SU-DHL-6 (cell line): ENCODE measurements around the gene RIC8B.

Source experiments
- H2AFZ ChIP-seq: fragments of 200-600 bp; sonication (generic); 2 replicates; pipeline ENCODE4 v1.6.1; 2014; ENCODE audit warnings: low read depth, mild to moderate bottlenecking, moderate library complexity, mixed read lengths, antibody characterized with exemption, low read length; ENCODE audit not compliant: severe bottlenecking
- H3F3A ChIP-seq: fragments of 200-600 bp; shearing (Covaris generic); 2 replicates; pipeline ENCODE4 v1.6.0; 2016; ENCODE audit warnings: antibody characterized with exemption, mild to moderate bottlenecking; ENCODE audit not compliant: insufficient read depth
- H3K27ac ChIP-seq: fragments of 200-600 bp; sonication (generic); 2 replicates; pipeline ENCODE4 v1.5.1; 2016; ENCODE audit warnings: low read depth, mild to moderate bottlenecking, low read length, moderate library complexity, mixed read lengths
- H3K27me3 ChIP-seq: fragments of 200-600 bp; sonication (generic), shearing (Covaris generic); 2 replicates; pipeline ENCODE4 v1.6.0; 2014; ENCODE audit warnings: mild to moderate bottlenecking, low read length
- H3K36me3 ChIP-seq: fragments of 200-600 bp; sonication (generic); 2 replicates; pipeline ENCODE4 v1.6.1; 2014; ENCODE audit warnings: mild to moderate bottlenecking, low read length, mixed read lengths
- H3K4me2 ChIP-seq: fragments of 300-600, 200-600 bp; shearing (Covaris generic), sonication (generic); 2 replicates; pipeline ENCODE4 v1.6.0; 2014; ENCODE audit warnings: low read length, low read depth, mild to moderate bottlenecking; ENCODE audit not compliant: poor library complexity, severe bottlenecking
- H3K4me3 ChIP-seq: fragments of 200-600 bp; sonication (generic); 2 replicates; pipeline ENCODE4 v1.5.1; 2014; ENCODE audit warnings: antibody characterized with exemption, low read length, mild to moderate bottlenecking, mixed read lengths; ENCODE audit not compliant: insufficient read depth, poor library complexity, severe bottlenecking
- H3K79me2 ChIP-seq: fragments of 200-600 bp; sonication (generic); 2 replicates; pipeline ENCODE4 v1.6.1; 2014; ENCODE audit warnings: mild to moderate bottlenecking, low read length, moderate library complexity; ENCODE audit not compliant: insufficient read depth
- H3K9ac ChIP-seq: fragments of 200-600 bp; sonication (generic); 2 replicates; pipeline ENCODE4 v1.7.0; 2014; ENCODE audit warnings: mild to moderate bottlenecking, low read length
- H3K9me2 ChIP-seq: fragments of 200-600 bp; sonication (generic); replicated peaks from 2 replicates; pipeline ENCODE4 v1.6.1; 2014; ENCODE audit warnings: low read length; ENCODE audit not compliant: insufficient read depth
- H3K9me3 ChIP-seq: fragments of 200-600 bp; sonication (generic); 2 replicates; pipeline ENCODE4 v1.6.1; 2014; ENCODE audit warnings: low read length, mixed read lengths; ENCODE audit not compliant: insufficient read depth
- H4K20me1 ChIP-seq: fragments of 200-600 bp; sonication (generic); 2 replicates; pipeline ENCODE4 v1.6.1; 2014; ENCODE audit warnings: low read depth, mild to moderate bottlenecking, antibody characterized with exemption, low read length, moderate library complexity, mixed read lengths
- EZH2phosphoT487 ChIP-seq: fragments of 200-600 bp; sonication (generic), shearing (Covaris generic); conservative IDR thresholded peaks from 2 replicates; pipeline ENCODE4 v1.6.1; 2018; ENCODE audit warnings: mild to moderate bottlenecking, antibody characterized with exemption, low read length, moderate library complexity, mixed read lengths
- TF ChIP-seq, protein P1 (sequence below): fragments of 200-600 bp; sonication (generic); IDR thresholded peaks from one replicate; pipeline ENCODE4 v1.5.1; 2017; ENCODE audit warnings: antibody characterized with exemption, mild to moderate bottlenecking, low read length, moderate library complexity; ENCODE audit not compliant: insufficient read depth, poor library complexity, severe bottlenecking

Gene RIC8B

DNA sequence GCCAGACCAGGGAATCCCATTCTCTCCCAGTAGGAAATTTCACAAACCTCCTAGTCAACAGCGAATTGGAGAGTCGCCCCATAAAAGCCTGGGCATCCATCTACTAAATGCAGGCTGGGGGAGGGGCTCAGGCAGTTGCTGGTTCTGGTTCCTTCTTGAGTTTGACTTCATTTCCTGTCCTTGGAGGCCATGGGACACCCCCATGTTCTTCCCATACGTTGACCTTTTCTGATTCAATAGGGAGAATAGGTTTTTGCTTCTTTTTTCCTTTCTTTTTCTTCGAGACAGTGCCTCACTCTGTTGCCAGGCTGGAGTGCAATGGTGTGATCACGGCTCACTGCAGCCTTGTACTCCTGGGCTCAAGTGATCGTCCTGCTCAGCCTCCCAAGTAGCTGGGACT is 137.1 kb downstream of the RIC8B start:
- Histone ChIP-seq H3K79me2 (no peaks in the 10 kb centered on the region), H3K27ac (no peak overlapping the region), H3K9ac (no peak overlapping the region), H3F3A (no peaks in the 10 kb centered on the region), H3K4me2 (no peak overlapping the region), H3K9me2 (no peaks in the 10 kb centered on the region), H4K20me1 (no peaks in the 10 kb centered on the region), H2AFZ (no peak overlapping the region), H3K4me3 (no peak overlapping the region), H3K36me3 (no peaks in the 10 kb centered on the region), H3K27me3 (no peaks in the 10 kb centered on the region), H3K9me3 (no peaks in the 10 kb centered on the region)
- no peak for TF ChIP-seq EZH2phosphoT487
- TF ChIP-seq, protein P1, sequence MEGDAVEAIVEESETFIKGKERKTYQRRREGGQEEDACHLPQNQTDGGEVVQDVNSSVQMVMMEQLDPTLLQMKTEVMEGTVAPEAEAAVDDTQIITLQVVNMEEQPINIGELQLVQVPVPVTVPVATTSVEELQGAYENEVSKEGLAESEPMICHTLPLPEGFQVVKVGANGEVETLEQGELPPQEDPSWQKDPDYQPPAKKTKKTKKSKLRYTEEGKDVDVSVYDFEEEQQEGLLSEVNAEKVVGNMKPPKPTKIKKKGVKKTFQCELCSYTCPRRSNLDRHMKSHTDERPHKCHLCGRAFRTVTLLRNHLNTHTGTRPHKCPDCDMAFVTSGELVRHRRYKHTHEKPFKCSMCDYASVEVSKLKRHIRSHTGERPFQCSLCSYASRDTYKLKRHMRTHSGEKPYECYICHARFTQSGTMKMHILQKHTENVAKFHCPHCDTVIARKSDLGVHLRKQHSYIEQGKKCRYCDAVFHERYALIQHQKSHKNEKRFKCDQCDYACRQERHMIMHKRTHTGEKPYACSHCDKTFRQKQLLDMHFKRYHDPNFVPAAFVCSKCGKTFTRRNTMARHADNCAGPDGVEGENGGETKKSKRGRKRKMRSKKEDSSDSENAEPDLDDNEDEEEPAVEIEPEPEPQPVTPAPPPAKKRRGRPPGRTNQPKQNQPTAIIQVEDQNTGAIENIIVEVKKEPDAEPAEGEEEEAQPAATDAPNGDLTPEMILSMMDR = no peak

DNA sequence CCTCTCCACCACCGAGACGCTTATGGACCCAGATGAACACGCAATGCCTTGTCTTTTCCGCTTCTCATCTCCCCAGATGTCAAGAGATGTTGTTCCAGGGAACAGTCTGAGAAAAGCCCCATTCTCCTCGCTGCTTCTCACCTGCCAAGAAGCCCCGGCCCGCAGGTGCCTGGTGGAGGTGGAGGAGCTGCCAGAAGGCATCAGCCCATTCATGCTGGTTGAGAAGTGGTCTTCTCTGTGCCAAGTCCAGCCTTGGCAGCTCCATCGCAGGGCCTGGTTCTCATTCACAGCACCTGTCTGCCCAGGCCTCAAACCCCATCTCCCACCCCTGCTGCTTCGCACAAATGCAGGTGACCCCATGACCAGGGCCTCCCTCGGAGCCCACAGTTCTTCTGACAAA is 139.0 kb downstream of the RIC8B start:
- no peaks in the 10 kb centered on the region for H3K27me3 ChIP-seq
- no peak overlapping the region for H3K4me2 ChIP-seq
- no peaks in the 10 kb centered on the region for H4K20me1 ChIP-seq
- TF ChIP-seq EZH2phosphoT487 = no peak
- TF ChIP-seq, protein P1 = no peak
- no peak overlapping the region for H3K9ac ChIP-seq
- H3K27ac ChIP-seq = no peak overlapping the region
- no peaks in the 10 kb centered on the region for H3K79me2 ChIP-seq
- H3K36me3 ChIP-seq = no peaks in the 10 kb centered on the region
- no peaks in the 10 kb centered on the region for H3K9me3 ChIP-seq
- no peak overlapping the region for H2AFZ ChIP-seq
- no peak overlapping the region for H3K4me3 ChIP-seq
- no peaks in the 10 kb centered on the region for H3F3A ChIP-seq
- H3K9me2 ChIP-seq = no peaks in the 10 kb centered on the region

DNA sequence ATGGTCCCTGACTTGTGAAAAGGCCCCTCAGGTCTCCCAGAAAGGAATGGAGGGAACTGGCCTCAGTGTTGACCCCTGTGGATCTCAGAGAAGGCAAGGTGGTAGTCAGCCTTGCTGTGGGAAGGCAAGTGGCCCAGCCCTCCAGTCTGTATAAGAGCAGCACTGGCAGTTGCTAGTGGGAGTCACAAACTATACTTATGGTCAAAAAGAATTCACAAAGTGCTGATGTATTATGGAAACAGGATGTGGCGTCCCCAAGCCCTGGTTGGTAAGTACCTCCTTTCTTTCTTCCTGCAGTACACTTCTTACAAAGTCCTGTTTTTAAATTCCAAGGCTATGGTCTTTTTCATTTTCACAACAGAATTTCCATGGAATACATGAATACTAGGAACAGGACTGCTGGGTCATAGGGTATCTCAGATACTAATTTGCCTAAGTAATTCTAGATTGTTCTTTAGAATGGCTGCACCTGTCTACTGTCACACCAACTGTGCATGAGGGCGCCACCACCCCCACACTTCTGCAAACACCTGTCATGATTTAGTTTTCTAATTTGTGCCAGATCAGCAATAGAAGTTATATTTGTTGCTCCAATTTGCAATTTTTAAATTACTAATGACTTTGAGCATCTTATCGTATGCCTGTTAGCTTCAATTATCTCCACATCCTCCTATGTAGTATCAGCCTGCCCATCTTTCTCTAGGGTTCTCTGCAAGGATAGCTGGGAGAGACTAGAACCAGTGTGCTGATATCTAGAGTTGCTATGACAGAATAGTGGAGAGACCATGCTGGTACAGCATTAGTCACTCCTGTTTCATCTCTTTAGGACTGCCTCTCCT is 140.5 kb downstream of the RIC8B start:
- Histone ChIP-seq H3K9me3 (no peaks in the 10 kb centered on the region), H3K36me3 (no peaks in the 10 kb centered on the region), H3K9ac (no peak overlapping the region), H2AFZ (no peak overlapping the region), H4K20me1 (no peaks in the 10 kb centered on the region), H3K4me2 (no peak overlapping the region), H3K79me2 (no peaks in the 10 kb centered on the region), H3F3A (no peaks in the 10 kb centered on the region), H3K27ac (no peak overlapping the region), H3K27me3 (no peaks in the 10 kb centered on the region), H3K4me3 (no peak overlapping the region), H3K9me2 (no peaks in the 10 kb centered on the region)
- TF ChIP-seq, protein P1 = no peak
- TF ChIP-seq EZH2phosphoT487 = no peak
